COR-L47 (cell line): ENCODE results near the gene OR10A3.

Experiments
- DNase-seq: peaks from one replicate; lab custom pipeline; 2025; lab: John Stamatoyannopoulos, UW

Gene OR10A3

GRCh38 chr11:7936615-7937014 is 4.9 kb downstream of the OR10A3 start:
- DNase-seq: peak; percentile 19

- no peak for DNase-seq
These were observed 10.3 kb downstream of the OR10A3 start, which contains the start of gene OR10A6 for GRCh38 chr11:7931168-7931567. OR10A6 (minus strand) TSS chr11:7931268; CDS start chr11:7928662, 2,606 bp downstream.

- no peak for DNase-seq
These were observed 13.9 kb downstream of the OR10A3 start for GRCh38 chr11:7927635-7928034.

GRCh38 chr11:7924536-7924935 is 17.0 kb downstream of the OR10A3 start:
- no peak for DNase-seq

- DNase-seq: no peak
These were observed 23.4 kb downstream of the OR10A3 start for GRCh38 chr11:7918141-7918540.

- DNase-seq: no peak
These were observed 30.5 kb downstream of the OR10A3 start for GRCh38 chr11:7911011-7911410.

- DNase-seq: no peak
These were observed 31.2 kb downstream of the OR10A3 start for GRCh38 chr11:7910286-7910788.

GRCh38 chr11:7909585-7910285 is 31.8 kb downstream of the OR10A3 start:
- no peak for DNase-seq

GRCh38 chr11:7907121-7907520 is 34.4 kb downstream of the OR10A3 start:
- no peak for DNase-seq

GRCh38 chr11:7906481-7906880 is 35.0 kb downstream of the OR10A3 start:
- no peak for DNase-seq

GRCh38 chr11:7905961-7906429 is 35.5 kb downstream of the OR10A3 start:
- no peak for DNase-seq

GRCh38 chr11:7905549-7905948 is 36.0 kb downstream of the OR10A3 start:
- DNase-seq: no peak

- DNase-seq: no peak
These were observed 36.6 kb downstream of the OR10A3 start for GRCh38 chr11:7904917-7905316.

GRCh38 chr11:7903940-7904339 is 37.6 kb downstream of the OR10A3 start:
- DNase-seq: no peak

- no peak for DNase-seq
These were observed 40.1 kb downstream of the OR10A3 start for GRCh38 chr11:7901319-7901854.

- DNase-seq: no peak
These were observed 40.8 kb downstream of the OR10A3 start for GRCh38 chr11:7900686-7901085.

- no peak for DNase-seq
These were observed 42.1 kb downstream of the OR10A3 start for GRCh38 chr11:7899418-7899817.

- no peak for DNase-seq
These were observed 42.7 kb downstream of the OR10A3 start for GRCh38 chr11:7898666-7899283.

GRCh38 chr11:7896009-7896785 is 45.3 kb downstream of the OR10A3 start:
- DNase-seq: no peak

GRCh38 chr11:7894251-7894650 is 47.3 kb downstream of the OR10A3 start:
- no peak for DNase-seq

GRCh38 chr11:7893796-7894195 is 47.7 kb downstream of the OR10A3 start:
- no peak for DNase-seq

- DNase-seq: peak; percentile 16
These were observed 48.7 kb downstream of the OR10A3 start for GRCh38 chr11:7892840-7893254.
